GM10847 (cell line): ENCODE results near the gene SLC30A3.

Experiments used
- POLR2A ChIP-seq: IDR thresholded peaks from 2 replicates; pipeline ENCODE4 v1.6.1; 2011; ENCODE audit not compliant: insufficient read length; ENCODE audit errors: extremely low read depth

Gene SLC30A3

DNA sequence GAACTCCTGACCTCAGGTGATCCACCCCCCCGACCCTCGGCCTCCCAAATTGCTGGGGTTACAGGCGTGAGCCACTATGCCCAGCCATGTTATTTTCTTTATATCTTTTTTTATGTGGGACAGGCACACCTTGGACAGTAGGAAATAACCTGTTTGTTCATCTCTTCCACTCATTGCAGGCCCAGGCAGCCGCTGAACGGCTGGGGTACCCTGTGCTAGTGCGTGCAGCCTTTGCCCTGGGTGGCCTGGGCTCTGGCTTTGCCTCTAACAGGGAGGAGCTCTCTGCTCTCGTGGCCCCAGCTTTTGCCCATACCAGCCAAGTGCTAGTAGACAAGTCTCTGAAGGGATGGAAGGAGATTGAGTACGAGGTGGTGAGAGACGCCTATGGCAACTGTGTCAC, 37.3 kb downstream of the SLC30A3 start:
- no peak for TF ChIP-seq POLR2A

DNA sequence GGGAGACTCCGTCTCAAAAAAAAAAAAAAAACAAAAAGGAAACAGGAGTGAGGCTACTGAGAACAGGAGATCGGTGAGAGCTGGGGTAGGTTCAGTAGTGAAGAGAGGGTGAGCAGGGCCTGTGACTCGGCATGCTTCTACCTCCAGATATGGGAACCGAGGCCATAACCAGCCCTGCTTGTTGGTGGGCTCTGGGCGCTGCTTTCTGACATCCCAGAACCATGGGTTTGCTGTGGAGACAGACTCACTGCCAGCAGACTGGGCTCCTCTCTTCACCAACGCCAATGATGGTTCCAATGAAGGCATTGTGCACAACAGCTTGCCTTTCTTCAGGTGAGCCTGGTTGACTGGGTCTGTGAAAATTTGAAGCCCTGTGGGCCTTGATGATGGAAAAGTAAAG, 39.4 kb downstream of the SLC30A3 start:
- no peak for TF ChIP-seq POLR2A

DNA sequence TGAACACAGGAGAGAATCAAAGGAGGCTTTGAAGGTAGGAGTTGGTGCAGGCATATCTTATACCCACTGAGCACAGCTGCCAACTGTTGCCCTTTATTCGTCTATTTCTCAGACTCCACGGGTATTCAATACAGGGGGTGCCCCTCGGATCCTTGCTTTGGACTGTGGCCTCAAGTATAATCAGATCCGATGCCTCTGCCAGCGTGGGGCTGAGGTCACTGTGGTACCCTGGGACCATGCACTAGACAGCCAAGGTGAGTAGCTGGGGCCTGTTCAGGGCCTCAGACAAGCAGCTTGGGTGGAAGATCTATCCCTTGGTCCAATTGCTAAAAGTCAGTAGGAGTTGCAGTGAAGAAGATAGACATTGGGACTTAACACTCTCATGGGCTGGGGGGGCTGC, 40.4 kb downstream of the SLC30A3 start:
- no peak for TF ChIP-seq POLR2A

DNA sequence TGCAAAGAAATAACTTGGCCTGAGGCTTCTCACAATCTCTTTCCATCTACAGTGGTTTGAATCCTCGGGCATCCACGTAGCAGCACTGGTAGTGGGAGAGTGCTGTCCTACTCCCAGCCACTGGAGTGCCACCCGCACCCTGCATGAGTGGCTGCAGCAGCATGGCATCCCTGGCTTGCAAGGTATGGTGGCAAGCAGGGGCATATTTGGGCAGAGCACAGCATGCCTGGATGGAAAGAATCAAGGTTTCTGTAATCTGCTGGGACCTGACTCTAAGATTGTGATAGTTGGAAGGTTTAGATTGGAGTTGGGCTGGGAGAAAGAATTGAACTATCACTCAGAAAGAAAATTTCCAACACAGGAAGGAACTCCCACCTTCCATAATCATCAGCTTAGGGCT, 41.7 kb downstream of the SLC30A3 start:
- TF ChIP-seq POLR2A = no peak

DNA sequence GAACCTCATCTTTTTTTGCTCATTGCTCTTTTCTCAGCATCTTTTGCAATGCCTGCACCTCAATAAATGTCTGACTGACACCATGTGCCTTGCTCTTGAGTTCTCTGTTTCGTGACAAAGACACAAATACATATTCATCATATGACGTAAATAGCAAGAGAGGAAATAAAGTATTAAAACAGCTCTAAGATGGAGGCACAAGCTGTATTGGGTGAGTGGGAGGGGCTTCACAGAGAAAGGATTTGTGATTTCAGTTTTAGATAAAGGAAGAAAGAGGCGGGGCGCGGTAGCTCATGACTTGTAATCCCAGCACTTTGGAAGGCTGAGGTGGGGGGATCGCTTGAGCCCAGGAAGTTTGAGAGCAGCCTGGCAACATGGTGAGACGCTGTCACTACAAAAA, 42.8 kb downstream of the SLC30A3 start:
- no peak for TF ChIP-seq POLR2A

DNA sequence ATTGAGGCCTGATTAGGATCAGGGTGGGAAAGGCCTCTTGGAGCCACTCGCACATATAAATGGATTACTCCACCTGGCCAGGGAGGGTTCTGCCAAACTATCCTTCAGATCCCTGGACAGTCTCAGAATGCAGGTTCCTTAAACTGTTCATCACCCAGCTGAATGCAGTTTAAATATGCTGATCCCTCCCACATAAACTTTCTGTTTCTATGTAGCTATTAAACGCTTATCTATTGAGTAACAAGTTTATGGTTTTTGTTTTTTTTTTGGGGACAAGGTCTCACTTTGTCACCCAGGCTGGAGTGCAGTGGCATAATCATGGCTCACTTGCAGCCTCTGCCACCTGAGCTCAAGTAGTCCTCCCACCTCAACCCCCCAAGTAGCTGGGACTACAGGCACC, 43.8 kb downstream of the SLC30A3 start:
- no peak for TF ChIP-seq POLR2A

DNA sequence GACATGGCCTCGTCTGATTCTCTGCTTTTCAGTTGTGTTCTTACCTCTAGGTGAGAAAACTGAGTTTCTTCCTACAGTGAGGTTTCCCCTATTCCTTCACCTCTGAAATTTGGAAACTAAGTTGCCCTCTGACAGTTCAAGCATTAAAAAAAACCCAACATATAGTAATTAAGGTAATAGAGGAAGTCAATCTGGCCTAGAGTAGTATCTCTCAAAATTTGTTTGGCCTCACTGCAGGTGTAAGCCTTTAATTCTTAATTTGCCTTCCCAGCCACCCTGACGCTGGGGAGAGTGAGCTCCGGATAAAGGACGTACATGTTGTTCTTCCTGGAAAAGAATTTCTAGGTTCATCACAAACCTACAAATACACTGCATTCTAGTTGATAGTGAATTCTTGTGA, 44.2 kb downstream of the SLC30A3 start:
- no peak for TF ChIP-seq POLR2A

DNA sequence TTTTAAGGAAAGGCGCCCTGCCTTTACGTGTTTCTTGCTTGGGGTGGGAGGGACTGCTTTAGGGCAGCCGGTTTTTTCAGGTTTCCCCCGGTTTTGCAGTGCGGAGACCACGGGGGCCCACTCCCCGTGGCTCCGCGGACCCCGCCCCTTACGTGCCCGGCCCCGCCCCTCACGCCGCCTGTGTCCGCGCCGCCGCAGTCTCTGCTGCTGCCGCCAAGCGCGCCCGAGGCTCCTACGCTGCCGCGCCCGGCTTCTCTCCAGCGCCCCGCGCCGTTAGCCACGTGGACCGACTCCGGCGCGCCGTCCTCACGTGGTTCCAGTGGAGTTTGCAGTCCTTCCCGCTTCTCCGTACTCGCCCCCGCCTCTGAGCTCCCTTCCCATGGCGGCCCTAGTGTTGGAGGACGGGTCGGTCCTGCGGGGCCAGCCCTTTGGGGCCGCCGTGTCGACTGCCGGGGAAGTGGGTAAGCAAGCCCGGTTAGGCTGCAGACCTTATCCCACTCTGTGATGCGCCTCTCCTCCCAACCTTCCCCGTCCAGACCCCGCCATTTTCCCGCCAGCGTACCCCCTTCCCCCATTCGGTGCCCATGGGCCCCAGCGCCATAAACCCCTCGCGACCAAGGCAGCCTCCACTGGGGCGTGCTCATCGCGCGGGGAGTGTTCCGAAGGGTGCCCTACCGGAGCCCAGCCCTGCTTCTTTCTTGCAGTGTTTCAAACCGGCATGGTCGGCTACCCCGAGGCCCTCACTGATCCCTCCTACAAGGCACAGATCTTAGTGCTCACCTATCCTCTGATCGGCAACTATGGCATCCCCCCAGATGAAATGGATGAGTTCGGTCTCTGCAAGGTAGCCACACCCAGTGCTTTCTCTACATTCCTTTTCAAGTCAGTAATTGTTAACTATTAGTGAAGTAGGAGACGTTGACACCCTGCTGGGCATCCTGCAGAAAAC, 45.4 kb downstream of the SLC30A3 start, which contains the start of gene CAD:
TSS of gene CAD (plus strand) at position 197 of the 949 bp plus-strand sequence. CDS start at position 380, 183 bp downstream.
- TF ChIP-seq POLR2A = peak; percentile 86

DNA sequence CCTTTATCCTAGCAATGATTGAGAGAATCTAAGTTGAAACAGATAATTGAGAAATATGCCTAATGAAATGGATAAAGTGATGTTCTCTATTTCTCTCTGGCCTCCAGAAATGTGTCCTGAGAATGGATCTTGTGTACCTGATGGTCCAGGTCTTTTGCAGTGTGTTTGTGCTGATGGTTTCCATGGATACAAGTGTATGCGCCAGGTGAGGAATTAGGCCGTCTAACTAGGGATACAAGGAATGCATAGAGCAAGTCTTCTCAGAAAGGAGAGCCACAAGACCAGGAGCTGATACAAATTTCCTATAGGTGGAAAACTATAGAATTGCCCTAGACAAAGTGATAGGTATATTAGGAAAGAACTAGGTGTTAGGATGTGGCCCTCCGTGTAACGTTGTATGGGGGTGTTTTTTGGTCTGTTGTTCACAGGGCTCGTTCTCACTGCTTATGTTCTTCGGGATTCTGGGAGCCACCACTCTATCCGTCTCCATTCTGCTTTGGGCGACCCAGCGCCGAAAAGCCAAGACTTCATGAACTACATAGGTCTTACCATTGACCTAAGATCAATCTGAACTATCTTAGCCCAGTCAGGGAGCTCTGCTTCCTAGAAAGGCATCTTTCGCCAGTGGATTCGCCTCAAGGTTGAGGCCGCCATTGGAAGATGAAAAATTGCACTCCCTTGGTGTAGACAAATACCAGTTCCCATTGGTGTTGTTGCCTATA, 46.3 kb downstream of the SLC30A3 start:
- TF ChIP-seq POLR2A = no peak

DNA sequence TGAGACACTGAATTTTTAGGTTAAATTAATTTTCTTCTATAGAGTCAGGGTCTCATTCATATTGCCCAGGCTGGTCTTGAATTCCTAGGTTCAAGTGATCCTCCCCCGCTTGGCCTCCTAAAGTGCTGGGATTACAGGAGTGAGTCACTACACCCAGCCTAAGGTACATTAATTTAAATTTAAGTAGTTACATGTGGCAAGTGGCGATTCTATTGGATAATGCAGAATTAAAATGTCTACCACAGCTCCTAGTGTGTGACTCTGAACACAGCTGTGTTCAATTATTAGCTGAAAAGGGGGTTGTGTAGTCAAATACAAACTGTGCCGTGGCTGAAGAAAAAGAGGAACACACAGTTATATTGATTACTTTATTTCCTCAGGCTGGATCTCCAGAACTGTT, 47.9 kb downstream of the SLC30A3 start:
- TF ChIP-seq POLR2A = no peak

DNA sequence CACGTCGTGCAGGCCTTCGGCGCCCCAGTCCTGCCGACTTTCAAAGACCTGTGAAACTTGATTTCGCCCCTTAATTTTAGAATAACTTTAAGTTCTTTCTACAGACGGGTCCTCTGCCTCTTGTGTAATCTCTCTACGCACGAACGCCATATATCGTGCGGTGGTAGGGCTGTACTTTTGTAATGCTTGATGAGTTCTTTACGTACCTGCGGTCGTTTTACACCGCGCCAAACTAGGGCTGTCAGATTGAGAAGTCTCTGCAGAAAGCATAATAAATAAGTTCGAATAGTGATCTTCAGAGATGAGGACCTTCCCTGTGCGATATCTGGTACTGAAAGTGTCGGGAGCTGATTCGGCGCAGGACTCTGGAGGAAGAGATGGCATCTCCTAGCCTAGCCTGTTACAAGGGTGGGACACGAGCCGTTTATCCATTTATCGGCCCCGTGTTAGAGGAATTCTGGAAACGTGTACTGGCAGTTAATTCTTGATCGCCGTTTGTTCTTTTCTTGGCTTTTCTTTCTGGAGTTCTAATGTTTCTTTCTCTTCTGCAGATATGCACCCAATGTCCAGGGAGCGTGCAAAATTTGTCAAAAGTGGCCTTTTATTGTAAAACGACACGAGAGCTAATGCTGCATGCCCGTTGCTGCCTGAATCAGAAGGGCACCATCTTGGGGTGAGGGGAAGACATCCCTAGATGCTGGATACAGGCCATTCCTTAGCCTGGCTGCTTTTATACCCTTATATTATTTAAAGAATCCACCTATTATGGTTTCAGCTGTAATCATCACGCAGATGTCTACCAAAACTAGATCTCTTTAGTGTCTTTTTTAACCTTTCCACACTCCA, 50.0 kb downstream of the SLC30A3 start:
- TF ChIP-seq POLR2A = no peak

DNA sequence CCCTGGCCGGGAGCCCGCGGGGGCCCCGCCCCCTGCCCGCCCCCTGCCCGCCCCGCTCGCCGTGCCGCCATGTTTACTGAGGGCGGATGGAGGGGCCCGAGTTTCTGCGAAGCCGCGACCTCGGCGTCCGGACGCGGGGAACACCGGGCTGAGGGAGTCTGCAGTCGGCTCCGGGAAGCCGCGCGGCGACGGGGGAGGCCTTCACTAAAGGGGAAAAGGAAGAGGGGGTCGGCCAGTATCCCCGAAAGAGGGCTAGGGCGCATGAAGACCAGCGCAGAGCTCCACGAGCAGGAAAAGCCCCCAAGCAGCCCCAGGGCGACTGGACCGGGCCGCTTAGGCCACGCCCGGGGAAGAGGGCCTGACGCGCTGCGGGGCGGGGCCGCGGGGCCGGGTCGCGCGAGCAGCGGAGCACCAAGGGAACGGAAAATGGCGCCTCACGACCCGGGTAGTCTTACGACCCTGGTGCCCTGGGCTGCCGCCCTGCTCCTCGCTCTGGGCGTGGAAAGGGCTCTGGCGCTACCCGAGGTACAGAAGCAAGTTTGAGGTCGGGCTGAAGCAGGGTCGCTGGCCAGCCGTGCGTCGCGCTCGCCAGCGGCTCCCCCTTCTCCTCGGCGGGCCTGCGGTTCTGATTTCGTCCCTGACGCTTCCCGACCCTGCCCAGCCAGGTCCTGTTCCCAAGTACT, 50.8 kb downstream of the SLC30A3 start, which contains the start of the genes ATRAID and SLC5A6:
TSS of gene ATRAID (plus strand) at position 99 of the 683 bp plus-strand sequence. CDS start at position 427, 328 bp downstream.
TSS of gene SLC5A6 (minus strand) at position 326 of the 683 bp plus-strand sequence. CDS start 4,618 bp downstream, outside the sequence.
- peak; percentile 88 for TF ChIP-seq POLR2A

DNA sequence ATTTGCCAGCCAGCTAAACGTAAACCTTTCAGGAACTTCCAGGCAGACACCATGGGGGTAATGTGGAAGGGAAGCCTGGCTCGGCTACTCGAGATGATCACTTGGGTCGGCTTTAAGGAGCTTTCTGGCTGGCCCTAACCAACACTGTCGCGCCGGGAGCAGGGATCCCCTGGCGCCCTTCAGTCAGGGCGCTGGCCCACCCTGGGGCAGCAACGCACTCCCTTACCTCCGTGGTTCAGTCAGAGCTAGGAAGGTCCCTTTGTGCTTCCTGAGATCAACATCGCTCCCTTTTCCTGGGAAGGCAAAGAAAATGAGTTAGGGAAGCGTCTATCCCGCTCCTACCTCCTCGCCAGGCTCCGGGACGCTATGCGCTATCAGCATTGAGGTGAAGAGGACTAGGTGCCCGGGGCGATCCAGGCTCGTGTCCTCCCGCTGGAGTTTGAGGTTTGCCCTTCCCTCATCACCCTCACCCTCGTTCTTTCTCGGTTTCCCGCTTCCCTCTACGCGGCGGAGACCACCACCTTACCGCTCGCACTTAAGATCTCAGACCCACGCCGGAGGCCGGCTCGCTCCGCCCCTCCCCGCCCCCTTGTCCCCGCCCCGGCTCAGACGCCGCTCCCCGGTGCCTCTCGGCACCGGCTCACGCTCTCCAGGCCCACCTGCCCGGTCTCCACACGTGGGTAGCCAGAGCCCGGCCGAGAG, 51.5 kb downstream of the SLC30A3 start:
- TF ChIP-seq POLR2A = no peak
